Upper lobe of left lung (tissue), 4 donors: ENCODE results near the gene PARL.
"Not testable (repeated sequence)": the region's sequence is repeated elsewhere in the genome, so short reads cannot be mapped to it uniquely, and the experiment has no call there.

Experiments
- CTCF ChIP-seq, 6 experiments: fragments of 450-650 bp in 4 of 6; fragments of 200-600 bp in 2 of 6; sonication (generic) in 2 of 6; IDR thresholded peaks; one replicate each; pipeline ENCODE4 v1.5.1; 2016 to 2019; ENCODE audit warnings: antibody characterized with exemption in 6 of 6
- POLR2A ChIP-seq, 4 donors: fragments of 450-650 bp; IDR thresholded peaks; one replicate each; pipeline ENCODE4 v1.5.1; 2016 to 2017; ENCODE audit warnings: antibody characterized with exemption in 4 of 4, mild to moderate bottlenecking in 2 of 4
- POLR2AphosphoS5 ChIP-seq, 2 donors: sonication (generic); formaldehyde crosslinking; IDR thresholded peaks; one replicate each; pipeline ENCODE4 v1.5.1; 2017; ENCODE audit warnings: antibody characterized with exemption in 2 of 2

- TF ChIP-seq POLR2A, POLR2AphosphoS5, CTCF (IDR thresholded peaks at IDR 0.05): not testable (repeated sequence)
Measured at GRCh38 chr3:183877227-183877626, 7.5 kb downstream of the PARL start.
